Subcutaneous adipose tissue (tissue), 4 donors: ENCODE data around the gene CD58. TPM values are rescaled to one million over a fixed set of nuclear protein-coding genes. Genes with fewer than 3 reads are reported as not detected.

Experiments used
- CTCF ChIP-seq: fragments of 450-650 bp; IDR thresholded peaks from one replicate; pipeline ENCODE4 v1.5.1; 2016; ENCODE audit warnings: low read depth, mild to moderate bottlenecking, control low read depth, antibody characterized with exemption, moderate library complexity
- total RNA-seq, 4 donors: library from RNA; depleted of rRNA; stranded (reverse); fragments of >200 nt; gene quantifications; one replicate each; pipeline ENCODE4 v1.1.0, GENCODE V29; 2016

CD58 gene
- total RNA-seq, 4 donors from 2014 or later, result 33.9 to 53.8 (median 43.0) TPM

GRCh38 chr1:116492358-116492811 is 78.4 kb downstream of the CD58 start:
- no peak for TF ChIP-seq CTCF

GRCh38 chr1:116491700-116492357 is 79.0 kb downstream of the CD58 start:
- no peak for TF ChIP-seq CTCF

GRCh38 chr1:116490588-116490987 is 80.2 kb downstream of the CD58 start:
- no peak for TF ChIP-seq CTCF

GRCh38 chr1:116489231-116489697 is 81.6 kb downstream of the CD58 start:
- TF ChIP-seq CTCF, result no peak

GRCh38 chr1:116488071-116488470 is 82.8 kb downstream of the CD58 start:
- no peak for TF ChIP-seq CTCF

GRCh38 chr1:116487583-116487982 is 83.2 kb downstream of the CD58 start:
- TF ChIP-seq CTCF, result no peak

- no peak for TF ChIP-seq CTCF
Observed at GRCh38 chr1:116487031-116487430, 83.8 kb downstream of the CD58 start.
